GM23338 (cell line): Measurements from ENCODE around the gene SH3RF3.

Experiments used
- CREB1 ChIP-seq: fragments of 250-450 bp; sonication (Bioruptor Pico); IDR thresholded peaks from 2 replicates; pipeline ENCODE4 v1.5.0; 2020; ENCODE audit warnings: low read depth, mild to moderate bottlenecking, moderate library complexity
- EZH2 ChIP-seq: fragments of 200-600 bp; sonication (generic); IDR thresholded peaks from one replicate; pipeline ENCODE4 v1.8.0; 2017; ENCODE audit warnings: antibody characterized with exemption, mild to moderate bottlenecking, low read depth; ENCODE audit not compliant: unreplicated experiment
- EZH2phosphoT487 ChIP-seq: fragments of 200-600 bp; sonication (generic); IDR thresholded peaks from one replicate; pipeline ENCODE4 v1.8.1; 2018; ENCODE audit warnings: antibody characterized with exemption; ENCODE audit not compliant: unreplicated experiment
- JUNB ChIP-seq: IDR thresholded peaks from one replicate; pipeline ENCODE4 v1.6.1; 2016; ENCODE audit warnings: antibody characterized with exemption; ENCODE audit not compliant: unreplicated experiment
- NANOG ChIP-seq: IDR thresholded peaks from 2 replicates; pipeline ENCODE4 v1.6.1; 2016; ENCODE audit warnings: antibody characterized with exemption, borderline replicate concordance
- POLR2AphosphoS5 ChIP-seq: IDR thresholded peaks from 2 replicates; pipeline ENCODE4 v1.6.1; 2016; ENCODE audit warnings: antibody characterized with exemption, low read depth
- STAT1 ChIP-seq: IDR thresholded peaks from one replicate; pipeline ENCODE4 v1.6.1; 2016; ENCODE audit warnings: antibody characterized with exemption; ENCODE audit not compliant: unreplicated experiment
- ZNF331 ChIP-seq: fragments of 250-450 bp; sonication (Bioruptor Pico); IDR thresholded peaks from 2 replicates; pipeline ENCODE4 v1.5.0; 2020; ENCODE audit warnings: low read depth, mild to moderate bottlenecking, moderate library complexity
- TF ChIP-seq, protein P1 (sequence below), 2 experiments: fragments of 200-600 bp in 1 of 2; sonication (generic) in 1 of 2; conservative IDR thresholded peaks; 2 replicates each; pipeline versions ENCODE4 v1.5.1 to v1.6.1; 2016 to 2017; ENCODE audit warnings: antibody characterized with exemption in 2 of 2, low read depth in 2 of 2, mild to moderate bottlenecking in 2 of 2, moderate library complexity in 1 of 2
- TF ChIP-seq, protein P2 (sequence below): IDR thresholded peaks from one replicate; pipeline ENCODE4 v1.6.1; 2018; ENCODE audit warnings: antibody characterized with exemption; ENCODE audit not compliant: unreplicated experiment
- TF ChIP-seq, protein P3 (sequence below): fragments of 250-450 bp; sonication (Bioruptor Pico); IDR thresholded peaks from 2 replicates; pipeline ENCODE4 v1.5.0; 2020; ENCODE audit warnings: mild to moderate bottlenecking, moderate library complexity

DNA sequence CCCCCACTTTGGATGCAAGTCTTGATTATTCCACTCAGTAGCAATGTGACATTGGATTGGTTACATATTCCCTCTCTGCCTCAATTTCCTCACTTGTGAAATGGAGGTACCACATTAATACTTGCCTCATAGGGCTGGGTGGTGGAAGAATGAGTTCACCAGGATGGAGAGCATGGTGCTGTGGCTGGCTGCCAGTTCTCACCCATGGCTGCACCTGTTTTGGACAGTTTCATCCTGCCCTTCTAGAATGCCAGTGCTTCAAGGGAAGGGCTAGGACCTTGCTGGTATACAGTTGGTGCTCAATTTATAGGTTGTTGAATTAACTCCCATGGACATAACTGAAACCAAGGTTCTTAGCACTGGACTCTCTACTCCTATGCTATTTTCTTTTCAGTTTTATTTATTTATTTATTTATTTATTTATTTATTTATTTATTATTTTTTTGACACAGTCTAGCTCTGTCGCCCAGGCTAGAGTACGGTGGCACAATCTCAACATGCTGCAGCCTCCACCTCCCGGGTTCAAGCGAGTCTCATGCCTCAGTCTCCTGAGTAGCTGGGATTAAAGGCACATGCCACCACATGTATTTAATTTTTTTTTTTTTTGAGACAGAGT is 5.3 kb upstream of the SH3RF3 start:
- TF ChIP-seq, protein P1, sequence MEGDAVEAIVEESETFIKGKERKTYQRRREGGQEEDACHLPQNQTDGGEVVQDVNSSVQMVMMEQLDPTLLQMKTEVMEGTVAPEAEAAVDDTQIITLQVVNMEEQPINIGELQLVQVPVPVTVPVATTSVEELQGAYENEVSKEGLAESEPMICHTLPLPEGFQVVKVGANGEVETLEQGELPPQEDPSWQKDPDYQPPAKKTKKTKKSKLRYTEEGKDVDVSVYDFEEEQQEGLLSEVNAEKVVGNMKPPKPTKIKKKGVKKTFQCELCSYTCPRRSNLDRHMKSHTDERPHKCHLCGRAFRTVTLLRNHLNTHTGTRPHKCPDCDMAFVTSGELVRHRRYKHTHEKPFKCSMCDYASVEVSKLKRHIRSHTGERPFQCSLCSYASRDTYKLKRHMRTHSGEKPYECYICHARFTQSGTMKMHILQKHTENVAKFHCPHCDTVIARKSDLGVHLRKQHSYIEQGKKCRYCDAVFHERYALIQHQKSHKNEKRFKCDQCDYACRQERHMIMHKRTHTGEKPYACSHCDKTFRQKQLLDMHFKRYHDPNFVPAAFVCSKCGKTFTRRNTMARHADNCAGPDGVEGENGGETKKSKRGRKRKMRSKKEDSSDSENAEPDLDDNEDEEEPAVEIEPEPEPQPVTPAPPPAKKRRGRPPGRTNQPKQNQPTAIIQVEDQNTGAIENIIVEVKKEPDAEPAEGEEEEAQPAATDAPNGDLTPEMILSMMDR (conservative IDR thresholded peaks at IDR 0.05; ENCODE audit: low read depth in 2 of 2) = no peak
- TF ChIP-seq EZH2 (no peak), POLR2AphosphoS5 (no peak), EZH2phosphoT487 (no peak), JUNB (no peak), STAT1 (no peak), CREB1 (CRISPR knock-in tag) (no peak), NANOG (no peak), ZNF331 (CRISPR knock-in tag) (no peak)
- TF ChIP-seq, protein P2, sequence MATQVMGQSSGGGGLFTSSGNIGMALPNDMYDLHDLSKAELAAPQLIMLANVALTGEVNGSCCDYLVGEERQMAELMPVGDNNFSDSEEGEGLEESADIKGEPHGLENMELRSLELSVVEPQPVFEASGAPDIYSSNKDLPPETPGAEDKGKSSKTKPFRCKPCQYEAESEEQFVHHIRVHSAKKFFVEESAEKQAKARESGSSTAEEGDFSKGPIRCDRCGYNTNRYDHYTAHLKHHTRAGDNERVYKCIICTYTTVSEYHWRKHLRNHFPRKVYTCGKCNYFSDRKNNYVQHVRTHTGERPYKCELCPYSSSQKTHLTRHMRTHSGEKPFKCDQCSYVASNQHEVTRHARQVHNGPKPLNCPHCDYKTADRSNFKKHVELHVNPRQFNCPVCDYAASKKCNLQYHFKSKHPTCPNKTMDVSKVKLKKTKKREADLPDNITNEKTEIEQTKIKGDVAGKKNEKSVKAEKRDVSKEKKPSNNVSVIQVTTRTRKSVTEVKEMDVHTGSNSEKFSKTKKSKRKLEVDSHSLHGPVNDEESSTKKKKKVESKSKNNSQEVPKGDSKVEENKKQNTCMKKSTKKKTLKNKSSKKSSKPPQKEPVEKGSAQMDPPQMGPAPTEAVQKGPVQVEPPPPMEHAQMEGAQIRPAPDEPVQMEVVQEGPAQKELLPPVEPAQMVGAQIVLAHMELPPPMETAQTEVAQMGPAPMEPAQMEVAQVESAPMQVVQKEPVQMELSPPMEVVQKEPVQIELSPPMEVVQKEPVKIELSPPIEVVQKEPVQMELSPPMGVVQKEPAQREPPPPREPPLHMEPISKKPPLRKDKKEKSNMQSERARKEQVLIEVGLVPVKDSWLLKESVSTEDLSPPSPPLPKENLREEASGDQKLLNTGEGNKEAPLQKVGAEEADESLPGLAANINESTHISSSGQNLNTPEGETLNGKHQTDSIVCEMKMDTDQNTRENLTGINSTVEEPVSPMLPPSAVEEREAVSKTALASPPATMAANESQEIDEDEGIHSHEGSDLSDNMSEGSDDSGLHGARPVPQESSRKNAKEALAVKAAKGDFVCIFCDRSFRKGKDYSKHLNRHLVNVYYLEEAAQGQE = no peak
- TF ChIP-seq, protein P3, sequence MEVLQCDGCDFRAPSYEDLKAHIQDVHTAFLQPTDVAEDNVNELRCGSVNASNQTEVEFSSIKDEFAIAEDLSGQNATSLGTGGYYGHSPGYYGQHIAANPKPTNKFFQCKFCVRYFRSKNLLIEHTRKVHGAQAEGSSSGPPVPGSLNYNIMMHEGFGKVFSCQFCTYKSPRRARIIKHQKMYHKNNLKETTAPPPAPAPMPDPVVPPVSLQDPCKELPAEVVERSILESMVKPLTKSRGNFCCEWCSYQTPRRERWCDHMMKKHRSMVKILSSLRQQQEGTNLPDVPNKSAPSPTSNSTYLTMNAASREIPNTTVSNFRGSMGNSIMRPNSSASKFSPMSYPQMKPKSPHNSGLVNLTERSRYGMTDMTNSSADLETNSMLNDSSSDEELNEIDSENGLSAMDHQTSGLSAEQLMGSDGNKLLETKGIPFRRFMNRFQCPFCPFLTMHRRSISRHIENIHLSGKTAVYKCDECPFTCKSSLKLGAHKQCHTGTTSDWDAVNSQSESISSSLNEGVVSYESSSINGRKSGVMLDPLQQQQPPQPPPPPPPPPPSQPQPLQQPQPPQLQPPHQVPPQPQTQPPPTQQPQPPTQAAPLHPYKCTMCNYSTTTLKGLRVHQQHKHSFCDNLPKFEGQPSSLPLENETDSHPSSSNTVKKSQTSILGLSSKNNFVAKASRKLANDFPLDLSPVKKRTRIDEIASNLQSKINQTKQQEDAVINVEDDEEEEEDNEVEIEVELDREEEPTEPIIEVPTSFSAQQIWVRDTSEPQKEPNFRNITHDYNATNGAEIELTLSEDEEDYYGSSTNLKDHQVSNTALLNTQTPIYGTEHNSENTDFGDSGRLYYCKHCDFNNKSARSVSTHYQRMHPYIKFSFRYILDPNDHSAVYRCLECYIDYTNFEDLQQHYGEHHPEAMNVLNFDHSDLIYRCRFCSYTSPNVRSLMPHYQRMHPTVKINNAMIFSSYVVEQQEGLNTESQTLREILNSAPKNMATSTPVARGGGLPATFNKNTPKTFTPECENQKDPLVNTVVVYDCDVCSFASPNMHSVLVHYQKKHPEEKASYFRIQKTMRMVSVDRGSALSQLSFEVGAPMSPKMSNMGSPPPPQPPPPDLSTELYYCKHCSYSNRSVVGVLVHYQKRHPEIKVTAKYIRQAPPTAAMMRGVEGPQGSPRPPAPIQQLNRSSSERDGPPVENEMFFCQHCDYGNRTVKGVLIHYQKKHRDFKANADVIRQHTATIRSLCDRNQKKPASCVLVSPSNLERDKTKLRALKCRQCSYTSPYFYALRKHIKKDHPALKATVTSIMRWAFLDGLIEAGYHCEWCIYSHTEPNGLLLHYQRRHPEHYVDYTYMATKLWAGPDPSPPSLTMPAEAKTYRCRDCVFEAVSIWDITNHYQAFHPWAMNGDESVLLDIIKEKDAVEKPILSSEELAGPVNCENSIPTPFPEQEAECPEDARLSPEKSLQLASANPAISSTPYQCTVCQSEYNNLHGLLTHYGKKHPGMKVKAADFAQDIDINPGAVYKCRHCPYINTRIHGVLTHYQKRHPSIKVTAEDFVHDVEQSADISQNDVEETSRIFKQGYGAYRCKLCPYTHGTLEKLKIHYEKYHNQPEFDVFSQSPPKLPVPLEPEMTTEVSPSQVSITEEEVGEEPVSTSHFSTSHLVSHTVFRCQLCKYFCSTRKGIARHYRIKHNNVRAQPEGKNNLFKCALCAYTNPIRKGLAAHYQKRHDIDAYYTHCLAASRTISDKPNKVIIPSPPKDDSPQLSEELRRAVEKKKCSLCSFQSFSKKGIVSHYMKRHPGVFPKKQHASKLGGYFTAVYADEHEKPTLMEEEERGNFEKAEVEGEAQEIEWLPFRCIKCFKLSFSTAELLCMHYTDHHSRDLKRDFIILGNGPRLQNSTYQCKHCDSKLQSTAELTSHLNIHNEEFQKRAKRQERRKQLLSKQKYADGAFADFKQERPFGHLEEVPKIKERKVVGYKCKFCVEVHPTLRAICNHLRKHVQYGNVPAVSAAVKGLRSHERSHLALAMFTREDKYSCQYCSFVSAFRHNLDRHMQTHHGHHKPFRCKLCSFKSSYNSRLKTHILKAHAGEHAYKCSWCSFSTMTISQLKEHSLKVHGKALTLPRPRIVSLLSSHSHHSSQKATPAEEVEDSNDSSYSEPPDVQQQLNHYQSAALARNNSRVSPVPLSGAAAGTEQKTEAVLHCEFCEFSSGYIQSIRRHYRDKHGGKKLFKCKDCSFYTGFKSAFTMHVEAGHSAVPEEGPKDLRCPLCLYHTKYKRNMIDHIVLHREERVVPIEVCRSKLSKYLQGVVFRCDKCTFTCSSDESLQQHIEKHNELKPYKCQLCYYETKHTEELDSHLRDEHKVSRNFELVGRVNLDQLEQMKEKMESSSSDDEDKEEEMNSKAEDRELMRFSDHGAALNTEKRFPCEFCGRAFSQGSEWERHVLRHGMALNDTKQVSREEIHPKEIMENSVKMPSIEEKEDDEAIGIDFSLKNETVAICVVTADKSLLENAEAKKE (CRISPR knock-in tag) = no peak
